GM12801 (cell line): ENCODE measurements around the gene FADS6.

Experiments used
- CTCF ChIP-seq: IDR thresholded peaks from one replicate; pipeline ENCODE4 v1.5.1; 2011; ENCODE audit warnings: control low read depth; ENCODE audit not compliant: insufficient read length; ENCODE audit errors: extremely low read depth

The FADS6 gene

GRCh38 chr17:74865504-74866197 is 27.8 kb downstream of the FADS6 start:
- TF ChIP-seq CTCF = no peak

- peak; percentile 36 for TF ChIP-seq CTCF
These were observed 28.5 kb downstream of the FADS6 start for GRCh38 chr17:74864866-74865395.

DNA sequence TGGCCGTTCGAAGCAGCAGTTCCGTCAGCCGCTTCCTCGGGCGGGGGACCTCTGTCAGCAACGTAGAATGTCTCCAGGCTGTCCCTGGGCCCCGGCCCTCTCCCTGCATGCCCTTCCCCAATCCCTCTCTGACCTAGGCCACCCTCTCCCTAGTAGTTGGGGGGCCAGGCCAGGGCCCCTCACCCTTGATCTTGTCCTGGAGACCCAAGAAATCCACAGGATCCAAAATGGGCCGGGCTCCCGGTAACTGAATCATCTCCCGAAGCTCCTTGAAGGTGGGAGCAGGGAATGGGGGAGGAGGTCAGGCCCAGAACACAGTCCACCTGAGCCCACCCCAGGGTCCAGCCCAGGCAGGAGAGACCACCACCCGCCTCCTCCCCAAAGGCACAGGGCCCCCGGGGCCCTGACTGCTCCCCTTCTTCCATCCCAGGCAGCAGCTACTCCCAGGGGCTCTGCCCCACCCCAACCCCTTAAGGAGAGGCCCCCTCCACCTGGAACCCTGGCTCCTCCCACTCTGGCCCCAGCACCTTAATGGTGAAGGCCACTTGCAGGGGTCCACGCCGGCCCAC is 29.1 kb downstream of the FADS6 start:
- TF ChIP-seq CTCF = no peak

DNA sequence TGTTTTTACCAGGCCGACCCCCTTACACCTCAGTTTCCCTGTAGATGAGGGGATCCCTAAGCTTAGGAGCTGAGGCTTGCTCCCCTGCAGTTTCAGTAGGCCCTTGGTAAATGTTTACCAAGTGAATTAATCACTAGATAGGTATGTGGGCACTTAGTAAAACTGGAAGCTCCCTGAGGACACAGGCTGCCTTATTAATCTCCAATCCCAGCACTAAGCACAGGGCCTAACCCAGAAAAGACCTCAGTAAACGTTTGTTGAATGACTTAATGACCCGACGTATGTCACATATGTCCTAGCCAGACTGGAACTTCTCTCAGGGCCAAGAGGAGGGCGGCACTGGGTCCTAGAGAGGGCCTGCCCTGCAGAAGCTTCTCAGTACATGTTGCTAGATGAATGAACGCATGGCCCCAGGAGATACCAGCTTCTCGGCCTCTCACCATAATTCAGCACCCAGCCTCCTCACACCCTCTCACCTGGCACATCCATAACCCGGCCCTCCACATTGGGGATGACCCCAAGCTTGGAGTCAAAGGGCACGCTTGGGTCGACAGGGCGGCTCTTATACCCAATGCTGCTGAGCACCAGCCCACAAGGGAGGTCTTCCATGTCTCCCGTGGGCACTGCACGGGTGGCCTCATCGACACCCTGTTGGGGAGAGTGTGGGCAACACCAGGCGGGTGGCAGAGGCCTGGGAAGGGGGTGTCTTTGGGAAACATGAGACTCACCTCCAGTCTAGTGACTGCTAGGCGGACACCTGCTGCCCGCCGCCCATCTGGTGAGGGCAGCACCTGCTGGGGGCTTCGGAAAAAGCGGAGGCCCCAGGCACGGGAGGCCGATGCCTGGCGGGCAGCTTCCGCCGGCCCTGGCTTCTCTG is 29.8 kb downstream of the FADS6 start:
- TF ChIP-seq CTCF = no peak

DNA sequence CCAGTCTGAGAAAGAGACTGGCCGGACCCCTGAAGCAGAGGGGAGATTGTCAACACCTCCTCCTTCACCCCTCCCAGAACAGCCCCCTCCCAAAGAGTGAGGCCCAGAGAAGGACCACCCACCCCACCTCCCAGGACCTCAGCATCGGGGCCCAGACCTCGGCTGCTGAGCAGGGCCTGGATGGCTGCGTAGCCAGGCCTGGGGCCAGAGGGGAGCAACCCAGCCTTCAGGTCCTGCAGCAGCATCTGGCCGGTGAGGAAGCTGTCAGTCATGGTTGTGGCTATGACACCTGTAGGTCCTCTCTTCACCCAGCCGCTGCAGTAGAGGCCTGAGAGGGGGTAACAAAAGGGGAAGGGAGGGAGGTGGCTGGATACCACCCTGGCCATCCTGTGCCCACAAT is 30.5 kb downstream of the FADS6 start:
- no peak for TF ChIP-seq CTCF

DNA sequence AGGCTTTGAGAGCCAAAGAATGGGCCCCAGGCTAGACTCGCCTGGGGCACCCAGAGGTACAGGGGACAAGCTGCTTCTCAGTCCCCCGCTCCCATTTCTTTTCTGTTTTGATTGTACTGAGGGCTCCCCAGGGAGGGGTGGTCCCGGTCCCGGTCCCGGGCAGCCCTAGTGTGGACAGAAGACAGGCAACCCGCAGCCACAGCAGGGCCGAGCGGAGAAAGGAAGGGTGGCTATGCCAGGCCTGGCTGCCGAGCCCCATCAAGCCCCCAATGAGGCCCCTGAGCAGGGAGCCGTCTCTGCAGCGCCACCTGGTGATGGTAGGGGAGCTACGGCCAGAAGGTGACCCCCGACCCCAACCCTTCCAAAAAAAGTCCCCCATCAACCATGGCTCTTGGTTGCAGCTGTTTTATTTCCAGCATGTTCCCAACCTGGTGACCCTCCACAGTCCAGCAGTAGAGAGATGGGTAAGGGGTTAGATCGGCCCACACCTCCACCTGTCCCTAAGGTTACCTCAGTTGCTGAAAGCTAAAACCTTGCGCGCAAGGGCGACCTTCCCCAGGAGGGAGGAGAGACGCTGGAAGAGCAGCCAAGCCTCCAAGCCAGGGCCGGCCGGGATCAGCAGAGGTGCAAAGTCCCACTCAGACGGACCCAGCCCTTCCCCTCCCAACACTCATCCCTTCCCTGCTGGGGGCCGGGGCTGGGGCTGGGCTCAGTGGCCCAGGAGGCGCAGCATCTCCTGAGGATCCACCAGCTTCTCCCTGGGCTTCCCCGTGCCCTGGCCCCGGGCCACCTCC is 31.1 kb downstream of the FADS6 start:
- TF ChIP-seq CTCF = no peak
